Fibroblast of mammary gland (primary cell): ENCODE measurements around the gene FGB.
A peak's percentile ranks its signal among the peaks of the same experiment; 100 is the strongest.

Experiments used
- DNase-seq: peaks from one replicate; pipeline ENCODE4 v3.0.0-alpha.2; 2010; ENCODE audit warnings: low read depth
- H3K4me3 ChIP-seq: 2 replicates; pipeline ENCODE4 v1.5.1; 2011; ENCODE audit warnings: low read depth, mild to moderate bottlenecking, low read length, moderate library complexity; ENCODE audit not compliant: control insufficient read depth
- CTCF ChIP-seq: conservative IDR thresholded peaks from 2 replicates; pipeline ENCODE4 v1.5.1; 2011; ENCODE audit warnings: low read depth, low read length, inconsistent platforms; ENCODE audit not compliant: control insufficient read depth, insufficient read depth

Gene FGB

GRCh38 chr4:154551872-154552686, 10.7 kb upstream of the FGB start:
- peak; percentile 85 for DNase-seq
- no peak overlapping the region for H3K4me3 ChIP-seq
- peak; percentile 82 for TF ChIP-seq CTCF

- DNase-seq = no peak
- H3K4me3 ChIP-seq = no peak overlapping the region
- TF ChIP-seq CTCF = no peak
Measured at GRCh38 chr4:154559141-154559493, 3.7 kb upstream of the FGB start.

- TF ChIP-seq CTCF = peak; percentile 76
- DNase-seq = peak; percentile 75
- no peak overlapping the region for H3K4me3 ChIP-seq
Measured at GRCh38 chr4:154559494-154560418, 3.1 kb upstream of the FGB start.

GRCh38 chr4:154560419-154560801, 2.4 kb upstream of the FGB start:
- TF ChIP-seq CTCF = no peak
- no peak overlapping the region for H3K4me3 ChIP-seq
- no peak for DNase-seq

GRCh38 chr4:154560824-154561231, 2.0 kb upstream of the FGB start:
- no peak for TF ChIP-seq CTCF
- DNase-seq = peak; percentile 71
- no peak overlapping the region for H3K4me3 ChIP-seq

- no peak overlapping the region for H3K4me3 ChIP-seq
- no peak for DNase-seq
- no peak for TF ChIP-seq CTCF
Measured at GRCh38 chr4:154564311-154564710, 1.5 kb downstream of the FGB start.
